Testis (tissue), 3 donors: ENCODE results near the gene CCR3. TPM values are rescaled to one million over a fixed set of nuclear protein-coding genes. Genes with fewer than 3 reads are reported as not detected.

Source experiments
- DNase-seq: peaks from one replicate; pipeline ENCODE4 v3.0.0-alpha.2; 2019
- H3K27ac ChIP-seq, 2 donors: fragments of 200-600 bp; sonication (generic); one replicate each; pipeline ENCODE4 v1.5.1; 2019
- H3K27me3 ChIP-seq: fragments of 200-600 bp; sonication (generic); one replicate; pipeline ENCODE4 v1.5.1; 2019
- H3K36me3 ChIP-seq: fragments of 200-600 bp; sonication (generic); one replicate; pipeline ENCODE4 v1.5.1; 2017; ENCODE audit warnings: low read depth; ENCODE audit errors: missing control alignments
- H3K4me1 ChIP-seq: fragments of 200-600 bp; sonication (generic); one replicate; pipeline ENCODE4 v1.5.1; 2019
- H3K4me3 ChIP-seq, 2 donors: fragments of 200-600 bp; sonication (generic); one replicate each; pipeline ENCODE4 v1.5.1; 2017 to 2019
- H3K9me3 ChIP-seq: fragments of 200-600 bp; sonication (generic); one replicate; pipeline ENCODE4 v1.5.1; 2017
- POLR2A ChIP-seq: fragments of 450-650 bp; IDR thresholded peaks from one replicate; pipeline ENCODE4 v1.6.1; 2017; ENCODE audit warnings: antibody characterized with exemption, mild to moderate bottlenecking, moderate library complexity
- WGBS, 2 donors: methylation state at CpG; one replicate each; pipeline ENCODE4 v1.1.5; 2018; 5-methylcytosine and 5-hydroxymethylcytosine counted together
- intact Hi-C: fragments of 100-400 bp; cut with DNase I; formaldehyde crosslinking; loops from one replicate; pipeline ENCODE4 v1.15.1; 2023; ENCODE audit warnings: low total_unique reads
- polyA plus RNA-seq: library from polyadenylated mRNA; stranded (reverse); fragments of 350-450 nt; fragmentation: Illumina TruSeq; extraction: RNeasy Lipid Tissue Mini Kit (QIAGEN cat#74804); gene quantifications from one replicate; pipeline ENCODE4 v1.2.3, GENCODE V29; 2014; ENCODE audit warnings: low read depth, low replicate concordance; ENCODE audit not compliant: insufficient read depth
- total RNA-seq, 2 donors: library from RNA; depleted of rRNA; stranded (reverse); fragments of >200 nt; gene quantifications; one replicate each; pipeline ENCODE4 v1.2.3, GENCODE V29; 2016
- TF ChIP-seq, protein P1 (sequence below), 3 experiments: fragments of 450-650 bp in 2 of 3; fragments of 200-600 bp in 1 of 3; sonication (generic) in 1 of 3; IDR thresholded peaks; one replicate each; pipeline ENCODE4 v1.5.1; 2016 to 2019; ENCODE audit warnings: antibody characterized with exemption in 3 of 3, mild to moderate bottlenecking in 2 of 3, moderate library complexity in 1 of 3

CCR3 gene
- total and polyA plus RNA-seq, 3 donors from 2014 or later = not detected

GRCh38 chr3:46278816-46279672 is 36.8 kb downstream of the CCR3 start:
- DNase-seq = no peak
- intact Hi-C loops = no loop called here
- H3K4me1 ChIP-seq = no peaks in the 10 kb centered on the region
- no peaks in the 10 kb centered on the region for H3K27me3 ChIP-seq
- no peaks in the 10 kb centered on the region for H3K9me3 ChIP-seq
- no peak overlapping the region for H3K27ac ChIP-seq
- TF ChIP-seq, protein P1, sequence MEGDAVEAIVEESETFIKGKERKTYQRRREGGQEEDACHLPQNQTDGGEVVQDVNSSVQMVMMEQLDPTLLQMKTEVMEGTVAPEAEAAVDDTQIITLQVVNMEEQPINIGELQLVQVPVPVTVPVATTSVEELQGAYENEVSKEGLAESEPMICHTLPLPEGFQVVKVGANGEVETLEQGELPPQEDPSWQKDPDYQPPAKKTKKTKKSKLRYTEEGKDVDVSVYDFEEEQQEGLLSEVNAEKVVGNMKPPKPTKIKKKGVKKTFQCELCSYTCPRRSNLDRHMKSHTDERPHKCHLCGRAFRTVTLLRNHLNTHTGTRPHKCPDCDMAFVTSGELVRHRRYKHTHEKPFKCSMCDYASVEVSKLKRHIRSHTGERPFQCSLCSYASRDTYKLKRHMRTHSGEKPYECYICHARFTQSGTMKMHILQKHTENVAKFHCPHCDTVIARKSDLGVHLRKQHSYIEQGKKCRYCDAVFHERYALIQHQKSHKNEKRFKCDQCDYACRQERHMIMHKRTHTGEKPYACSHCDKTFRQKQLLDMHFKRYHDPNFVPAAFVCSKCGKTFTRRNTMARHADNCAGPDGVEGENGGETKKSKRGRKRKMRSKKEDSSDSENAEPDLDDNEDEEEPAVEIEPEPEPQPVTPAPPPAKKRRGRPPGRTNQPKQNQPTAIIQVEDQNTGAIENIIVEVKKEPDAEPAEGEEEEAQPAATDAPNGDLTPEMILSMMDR (IDR thresholded peaks at IDR 0.05) = no peak
- TF ChIP-seq POLR2A = no peak
- H3K4me3 ChIP-seq = no peak overlapping the region
- 95% methylated on average over 3 of the region's 3 CpGs for WGBS, 2 donors
- no peaks in the 10 kb centered on the region for H3K36me3 ChIP-seq

DNA sequence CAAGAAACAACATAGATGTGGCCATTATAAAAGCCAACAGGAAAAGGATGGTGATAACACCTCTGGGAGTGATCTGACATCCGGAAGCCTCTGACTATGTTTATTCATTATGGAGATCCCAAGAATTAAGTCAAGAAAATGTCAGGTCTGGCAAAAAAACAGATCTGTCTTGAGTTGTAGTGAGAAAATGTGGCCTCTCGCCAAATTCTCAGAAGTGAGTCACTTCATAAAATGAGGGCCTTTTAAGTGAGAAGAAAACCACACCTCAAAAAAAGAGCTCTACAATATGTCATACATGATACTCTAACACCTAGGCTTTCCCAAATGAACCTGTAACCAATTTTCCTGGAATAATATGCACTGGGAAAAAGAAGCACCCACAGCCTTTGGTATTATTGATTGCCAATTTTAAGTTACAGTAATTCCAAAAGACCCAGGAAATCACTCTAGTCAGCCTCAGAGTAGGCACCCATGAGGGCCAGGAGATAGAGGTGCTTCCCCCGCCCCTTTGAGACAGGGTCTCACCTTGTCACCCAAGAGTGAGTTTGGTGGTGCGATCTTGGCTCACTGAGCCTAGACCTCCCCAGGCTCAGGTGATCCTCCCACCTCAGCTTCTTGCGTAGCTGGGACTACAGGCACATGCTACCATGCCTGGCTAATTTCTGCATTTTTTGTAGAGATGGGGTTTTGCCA is 38.0 kb downstream of the CCR3 start:
- H3K27ac ChIP-seq = no peak overlapping the region
- H3K36me3 ChIP-seq = no peaks in the 10 kb centered on the region
- no peak for TF ChIP-seq POLR2A
- TF ChIP-seq, protein P1 (IDR thresholded peaks at IDR 0.05) = no peak
- intact Hi-C loops = no loop called here
- no peaks in the 10 kb centered on the region for H3K9me3 ChIP-seq
- H3K4me1 ChIP-seq = no peaks in the 10 kb centered on the region
- H3K4me3 ChIP-seq = no peak overlapping the region
- no peaks in the 10 kb centered on the region for H3K27me3 ChIP-seq
- 93 to 96% methylated on average over 5 of the region's 5 CpGs for WGBS, 2 donors
- DNase-seq = no peak

- WGBS, 2 donors = 82 to 95% methylated on average over 1 of the region's 1 CpG
- TF ChIP-seq, protein P1 (IDR thresholded peaks at IDR 0.05) = no peak
- no peak for TF ChIP-seq POLR2A
- no peak overlapping the region for H3K4me3 ChIP-seq
- no peaks in the 10 kb centered on the region for H3K9me3 ChIP-seq
- DNase-seq = no peak
- no peaks in the 10 kb centered on the region for H3K36me3 ChIP-seq
- H3K4me1 ChIP-seq = no peaks in the 10 kb centered on the region
- intact Hi-C loops = no loop called here
- no peak overlapping the region for H3K27ac ChIP-seq
- H3K27me3 ChIP-seq = no peaks in the 10 kb centered on the region
These were observed 39.3 kb downstream of the CCR3 start for GRCh38 chr3:46281551-46281950.

DNA sequence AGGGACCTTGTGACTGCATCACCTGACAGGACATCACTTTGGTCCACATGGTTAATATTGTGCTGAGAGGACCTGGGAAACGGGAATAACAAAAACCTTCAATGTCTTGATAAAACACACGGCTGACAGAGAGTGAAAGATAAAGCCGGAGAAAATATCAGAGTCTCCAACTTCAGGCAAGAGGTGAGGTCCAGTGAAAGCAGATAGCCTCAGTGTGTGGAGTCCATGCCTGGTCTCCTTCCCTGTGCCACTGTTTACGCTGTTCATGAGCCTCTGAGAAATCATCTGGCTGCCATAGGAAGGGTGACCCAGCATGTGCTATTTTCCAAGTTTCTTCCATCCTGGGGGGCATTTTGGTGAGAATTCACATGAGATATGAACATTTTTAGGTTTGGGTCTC is 39.8 kb downstream of the CCR3 start:
- H3K27ac ChIP-seq = no peak overlapping the region
- TF ChIP-seq, protein P1 (IDR thresholded peaks at IDR 0.05) = no peak
- TF ChIP-seq POLR2A = no peak
- no peaks in the 10 kb centered on the region for H3K4me1 ChIP-seq
- H3K36me3 ChIP-seq = no peaks in the 10 kb centered on the region
- no peaks in the 10 kb centered on the region for H3K9me3 ChIP-seq
- 57 to 82% methylated on average over 4 of the region's 4 CpGs for WGBS, 2 donors
- no peaks in the 10 kb centered on the region for H3K27me3 ChIP-seq
- intact Hi-C loops = no loop called here
- no peak overlapping the region for H3K4me3 ChIP-seq
- no peak for DNase-seq
